ENCODE results near the gene FGD2.

The FGD2 gene

GRCh38 chr6:36968266-36968977 is 37.0 kb upstream of the FGD2 start:
- H3K4me3 ChIP-seq (replicated peaks; ENCODE audit: insufficient read depth, low read length), result no peak overlapping the region
- DNase-seq (ENCODE audit: low read depth in 1 of 2, low spot score in 1 of 2), result no peak
- no peaks in the 10 kb centered on the region for H3K27me3 ChIP-seq (ENCODE audit: insufficient read depth, poor library complexity, severe bottlenecking)
- TF ChIP-seq SPI1 (IDR thresholded peaks at IDR 0.05; ENCODE audit: borderline replicate concordance, low read depth), result no peak
- no peak for TF ChIP-seq REST (IDR thresholded peaks at IDR 0.05; ENCODE audit: insufficient replicate concordance, low read depth)
- no peak for TF ChIP-seq CTCF (IDR thresholded peaks at IDR 0.05; ENCODE audit: insufficient read depth, low read length)
- no peak for TF ChIP-seq POLR2AphosphoS5 (IDR thresholded peaks at IDR 0.05; ENCODE audit: low read depth)
- TF ChIP-seq GABPA (IDR thresholded peaks at IDR 0.05; ENCODE audit: low read depth), result no peak
- H3K27ac ChIP-seq (replicated peaks), result no peak overlapping the region

- Histone ChIP-seq H3K4me3 (replicated peaks; ENCODE audit: insufficient read depth, low read length) (no peak overlapping the region), H3K27ac (replicated peaks) (no peak overlapping the region), H3K27me3 (ENCODE audit: insufficient read depth, poor library complexity, severe bottlenecking) (no peaks in the 10 kb centered on the region)
- no peak for TF ChIP-seq CTCF (IDR thresholded peaks at IDR 0.05; ENCODE audit: insufficient read depth, low read length)
- no peak for TF ChIP-seq GABPA (IDR thresholded peaks at IDR 0.05; ENCODE audit: low read depth)
- TF ChIP-seq SPI1 (IDR thresholded peaks at IDR 0.05; ENCODE audit: borderline replicate concordance, low read depth), result no peak
- no peak for TF ChIP-seq POLR2AphosphoS5 (IDR thresholded peaks at IDR 0.05; ENCODE audit: low read depth)
- no peak for TF ChIP-seq REST (IDR thresholded peaks at IDR 0.05; ENCODE audit: insufficient replicate concordance, low read depth)
- DNase-seq (ENCODE audit: low read depth in 1 of 2, low spot score in 1 of 2), result no peak
Observed at GRCh38 chr6:36969240-36969691, 36.2 kb upstream of the FGD2 start.

- no peak for DNase-seq (ENCODE audit: low read depth in 1 of 2, low spot score in 1 of 2)
- Histone ChIP-seq H3K4me3 (replicated peaks; ENCODE audit: insufficient read depth, low read length) (no peak overlapping the region), H3K27me3 (ENCODE audit: insufficient read depth, poor library complexity, severe bottlenecking) (no peaks in the 10 kb centered on the region), H3K27ac (replicated peaks) (no peak overlapping the region)
- TF ChIP-seq CTCF (IDR thresholded peaks at IDR 0.05; ENCODE audit: insufficient read depth, low read length) (no peak), SPI1 (IDR thresholded peaks at IDR 0.05; ENCODE audit: borderline replicate concordance, low read depth) (no peak), POLR2AphosphoS5 (IDR thresholded peaks at IDR 0.05; ENCODE audit: low read depth) (no peak), REST (IDR thresholded peaks at IDR 0.05; ENCODE audit: insufficient replicate concordance, low read depth) (no peak), GABPA (IDR thresholded peaks at IDR 0.05; ENCODE audit: low read depth) (no peak)
Observed at GRCh38 chr6:36969988-36970891, 35.2 kb upstream of the FGD2 start.
